Tongue (tissue), 2 donors: ENCODE measurements around the gene MYADM. TPM values are rescaled to one million over a fixed set of nuclear protein-coding genes. Genes with fewer than 3 reads are reported as not detected.
"Not testable (repeated sequence)": the region's sequence is repeated elsewhere in the genome, so short reads cannot be mapped to it uniquely, and the experiment has no call there.

Source experiments
- DNase-seq: peaks from one replicate; pipeline ENCODE4 v3.0.0-alpha.2; 2015
- total RNA-seq: library from RNA; depleted of rRNA; stranded (reverse); fragments of >200 nt; gene quantifications from one replicate; pipeline ENCODE4 v1.2.3, GENCODE V29; 2014

The MYADM gene, protein sequence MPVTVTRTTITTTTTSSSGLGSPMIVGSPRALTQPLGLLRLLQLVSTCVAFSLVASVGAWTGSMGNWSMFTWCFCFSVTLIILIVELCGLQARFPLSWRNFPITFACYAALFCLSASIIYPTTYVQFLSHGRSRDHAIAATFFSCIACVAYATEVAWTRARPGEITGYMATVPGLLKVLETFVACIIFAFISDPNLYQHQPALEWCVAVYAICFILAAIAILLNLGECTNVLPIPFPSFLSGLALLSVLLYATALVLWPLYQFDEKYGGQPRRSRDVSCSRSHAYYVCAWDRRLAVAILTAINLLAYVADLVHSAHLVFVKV
- 38.7 TPM for total RNA-seq

DNA sequence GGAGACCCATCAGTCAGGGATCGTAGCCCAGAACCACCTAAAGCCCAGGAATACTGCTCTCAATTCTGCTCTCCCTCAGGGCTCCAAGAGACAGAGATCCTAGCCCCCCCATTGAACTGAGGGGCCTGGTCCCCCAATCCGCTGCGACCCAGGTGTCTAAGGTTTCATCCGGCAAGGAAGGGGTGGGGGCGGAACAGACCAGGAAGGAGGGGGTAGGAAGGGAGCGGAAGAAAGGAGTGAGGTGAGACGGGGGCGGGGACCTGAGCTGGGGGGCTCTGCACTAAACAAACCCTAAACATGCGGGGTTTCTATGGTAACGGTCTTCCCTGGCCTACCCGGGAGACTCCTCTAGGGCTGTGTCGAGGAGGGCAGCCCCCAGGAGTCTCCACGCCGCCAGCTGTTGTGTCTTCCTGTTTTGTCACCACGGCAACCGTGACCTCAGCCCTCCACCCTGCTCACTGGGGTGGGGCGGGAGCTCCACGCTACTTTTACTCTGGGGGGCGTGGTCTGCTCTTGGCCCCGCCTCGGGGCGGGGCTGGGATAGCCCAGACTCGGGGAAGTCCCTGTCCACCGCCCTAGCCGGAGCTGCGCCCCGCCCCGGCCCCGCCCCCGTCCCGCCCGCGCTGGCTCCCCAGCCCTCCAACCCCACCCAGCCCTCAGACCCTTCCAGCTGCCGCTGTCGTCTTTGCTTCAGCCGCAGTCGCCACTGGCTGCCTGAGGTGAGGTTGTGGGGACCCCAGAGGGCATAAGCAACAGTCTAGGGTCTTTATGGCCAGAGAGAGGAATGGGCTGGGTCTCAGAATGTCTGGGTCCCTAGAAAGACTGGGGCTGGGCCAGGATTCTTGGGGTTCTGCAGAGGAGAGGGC lies at the start of gene MYADM:
TSS of gene MYADM (plus strand) at position 659 of the 866 bp plus-strand sequence. CDS start 5,647 bp downstream, outside the sequence.
- DNase-seq = peak; percentile 100

DNA sequence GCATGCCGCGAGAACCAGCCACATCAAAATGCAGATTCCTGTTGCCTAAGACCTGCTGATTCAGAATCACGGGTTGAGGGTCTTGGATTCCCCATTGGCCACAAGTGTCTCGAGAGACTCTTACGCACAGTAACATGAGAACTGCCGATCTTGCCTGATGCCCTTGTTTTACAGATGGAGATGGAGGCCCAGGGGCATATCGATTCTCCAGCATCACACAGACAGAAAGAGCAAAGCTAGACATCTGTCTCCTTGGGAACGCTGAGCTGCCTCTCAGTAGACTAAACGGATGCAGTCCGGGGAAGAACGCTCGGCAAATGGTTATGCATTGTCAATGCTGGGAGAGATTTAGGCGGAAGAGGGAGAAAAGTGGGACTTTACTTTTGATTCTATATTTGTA lies 48.9 kb upstream of the MYADM start:
- DNase-seq = no peak

DNA sequence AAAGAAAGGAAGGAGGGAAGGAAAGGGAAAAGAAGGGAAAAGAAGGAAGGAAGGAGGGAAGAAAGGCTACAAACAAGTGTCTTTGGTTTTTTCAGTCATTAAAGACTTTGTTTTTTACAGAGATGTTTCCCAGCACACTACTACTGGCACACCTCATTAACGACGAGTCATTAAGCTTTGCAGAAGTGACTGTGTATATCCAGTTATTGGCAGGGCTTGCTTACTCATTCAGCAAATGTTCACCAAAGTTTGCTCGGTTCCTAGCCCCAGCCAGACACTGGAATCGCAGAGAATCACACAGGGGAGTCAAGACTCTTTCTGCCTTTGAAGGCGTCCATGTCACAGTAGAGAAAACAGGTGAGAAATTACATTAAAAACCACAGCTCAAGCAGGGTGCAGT lies 47.8 kb upstream of the MYADM start:
- DNase-seq = no peak

DNA sequence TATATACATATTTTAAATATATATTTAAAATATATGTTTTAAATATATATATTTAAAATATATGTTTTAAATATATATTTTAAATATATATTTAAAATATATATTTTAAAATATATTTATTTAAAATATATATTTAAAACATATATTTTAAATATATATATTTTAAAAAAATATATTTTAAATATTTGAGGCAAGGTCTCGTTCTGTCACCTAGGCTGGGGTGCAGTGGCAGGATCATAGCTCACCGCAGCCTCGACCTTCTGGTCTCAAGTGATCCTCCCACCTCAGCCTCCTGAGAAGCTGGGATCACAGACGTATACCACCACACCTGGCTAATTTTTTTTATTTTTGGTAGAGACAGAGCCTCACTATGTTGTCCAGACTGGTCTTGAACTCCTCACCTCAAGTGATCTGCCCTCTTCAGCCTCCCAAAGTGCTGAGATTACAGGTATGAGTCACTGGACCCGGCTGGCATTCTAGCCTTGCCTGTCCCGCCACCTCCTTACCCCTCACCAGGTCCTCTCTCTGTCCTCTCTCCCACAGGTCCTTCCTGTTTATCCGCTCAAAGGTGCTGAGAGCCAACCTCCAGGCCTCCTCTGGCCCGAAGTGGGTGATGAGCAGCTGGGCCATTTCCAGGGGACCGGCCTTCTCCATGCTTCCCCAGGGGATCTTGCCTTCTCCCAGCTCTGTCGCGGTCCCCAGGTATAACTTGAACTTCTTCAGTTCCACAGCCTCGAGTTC lies 44.1 kb upstream of the MYADM start:
- no peak for DNase-seq

DNA sequence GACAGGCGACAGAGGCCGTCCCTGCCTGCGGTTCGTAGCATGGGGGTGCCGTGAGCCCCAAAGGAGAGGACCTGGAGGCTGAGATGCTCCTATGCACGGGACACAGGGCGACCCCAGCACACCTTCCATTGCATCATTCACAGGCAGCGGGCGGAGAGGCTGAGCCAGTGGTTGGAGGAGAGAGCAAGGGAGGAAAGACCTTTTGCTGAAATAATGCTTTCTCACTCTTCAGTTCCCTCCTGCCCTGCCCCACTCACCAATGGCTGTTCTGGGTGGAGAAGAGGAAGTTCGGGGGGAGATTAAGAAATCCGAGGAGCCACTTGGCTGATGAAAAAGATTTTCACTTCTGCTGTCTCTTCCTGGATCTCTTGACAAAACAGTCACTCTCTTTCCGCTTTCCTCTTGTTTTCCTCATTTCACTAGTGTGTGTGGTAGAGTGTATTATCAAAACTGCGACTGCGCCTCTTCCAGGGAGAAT lies 43.5 kb upstream of the MYADM start, which contains the start of gene NLRP12:
TSS of gene NLRP12 (minus strand) at position 181 of the 478 bp plus-strand sequence. CDS start at position 41, 140 bp downstream.
- peak; percentile 14 for DNase-seq

DNA sequence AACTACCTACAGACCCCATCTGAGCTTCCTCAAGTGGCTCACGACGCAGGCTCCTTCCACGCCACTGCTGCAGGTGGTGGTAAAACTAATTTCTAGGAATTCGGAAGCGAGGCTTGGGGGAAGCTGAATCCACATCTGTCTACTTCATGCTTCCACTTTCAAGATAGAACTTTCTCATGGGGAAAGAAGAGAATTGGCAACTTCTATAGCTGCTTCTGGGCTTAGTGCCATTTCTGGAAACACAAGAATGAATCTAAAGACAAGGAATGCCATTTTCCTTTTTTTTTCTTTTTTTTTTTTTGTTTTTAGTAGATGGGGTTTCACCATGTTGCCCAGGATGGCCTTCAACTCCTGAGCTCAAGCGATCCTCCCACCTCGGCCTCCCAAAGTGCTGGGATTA lies 40.8 kb upstream of the MYADM start:
- DNase-seq = peak; percentile 49

DNA sequence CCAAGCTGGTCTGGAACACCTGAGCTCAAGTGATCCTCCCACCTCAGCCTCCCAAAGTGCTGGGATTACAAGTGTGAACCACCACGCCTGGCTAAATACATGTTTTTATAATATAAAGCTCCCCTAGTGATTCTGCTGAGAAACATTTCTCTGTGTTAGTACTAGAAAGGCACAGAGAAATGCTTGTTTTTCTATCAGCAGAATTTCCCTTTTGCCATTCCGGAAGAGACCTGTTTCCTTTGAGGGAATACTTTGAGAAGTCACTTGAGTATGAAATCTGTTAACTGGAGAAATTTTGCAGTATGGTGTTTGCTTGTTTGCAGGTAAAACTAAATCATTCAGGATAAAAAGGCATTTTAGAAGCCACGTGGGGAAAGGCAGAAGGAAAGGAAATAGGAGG lies 39.2 kb upstream of the MYADM start:
- DNase-seq = no peak

DNA sequence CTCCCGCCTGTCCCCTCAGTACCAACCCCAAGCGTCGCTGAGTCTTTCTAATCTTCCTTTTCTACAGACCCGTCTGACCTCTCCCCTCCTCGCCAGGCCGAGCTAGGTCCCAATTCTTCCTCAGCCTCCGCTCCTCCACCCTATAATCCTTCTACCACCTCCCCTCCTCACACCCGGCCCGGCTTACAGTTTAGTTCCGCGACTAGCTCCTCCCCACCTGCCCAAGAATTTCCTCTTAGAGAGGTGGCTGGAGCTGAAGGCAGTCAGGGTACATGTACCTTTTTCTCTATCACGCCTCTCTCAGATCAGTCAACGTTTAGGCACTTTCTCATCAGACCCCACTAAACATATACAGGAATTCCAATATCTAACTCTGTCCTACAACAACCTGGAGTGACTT lies 34.8 kb upstream of the MYADM start:
- DNase-seq = not testable (repeated sequence)

DNA sequence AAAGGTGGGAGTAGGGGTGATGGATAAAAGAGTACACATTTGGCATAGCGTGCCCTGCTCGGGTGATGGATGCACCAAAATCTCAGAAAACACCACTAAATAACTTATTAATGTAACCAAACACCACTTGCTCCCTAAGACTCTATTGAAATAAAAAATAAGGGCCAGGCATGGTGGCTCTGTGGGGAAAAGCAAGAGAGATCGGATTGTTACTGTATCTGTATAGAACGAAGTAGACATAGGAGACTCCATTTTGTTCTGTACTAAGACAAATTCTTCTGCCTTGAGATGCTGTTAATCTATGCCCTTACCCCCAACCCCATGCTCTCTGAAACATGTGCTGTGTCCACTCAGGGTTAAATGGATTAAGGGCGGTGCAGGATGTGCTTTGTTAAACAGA lies 29.2 kb upstream of the MYADM start:
- not testable (repeated sequence) for DNase-seq

DNA sequence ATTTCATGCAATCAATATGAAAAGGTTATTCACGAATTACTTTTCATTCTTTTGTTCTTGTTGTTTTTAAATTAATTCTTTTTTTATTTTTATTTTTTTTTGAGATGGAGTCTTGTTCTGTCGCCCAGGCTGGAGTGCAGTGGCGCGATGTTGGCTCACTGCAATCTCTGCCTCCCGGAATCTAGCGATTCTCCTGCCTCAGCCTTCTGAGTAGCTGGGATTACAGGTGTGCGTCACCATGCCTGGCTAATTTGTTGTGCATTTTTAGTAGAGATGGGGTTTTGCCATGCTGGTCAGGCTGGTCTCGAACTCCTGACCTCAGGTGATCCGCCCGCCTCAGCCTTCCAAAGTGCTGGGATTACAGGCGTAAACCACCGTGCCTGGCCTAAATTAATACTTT lies 27.4 kb upstream of the MYADM start:
- DNase-seq = not testable (repeated sequence)

DNA sequence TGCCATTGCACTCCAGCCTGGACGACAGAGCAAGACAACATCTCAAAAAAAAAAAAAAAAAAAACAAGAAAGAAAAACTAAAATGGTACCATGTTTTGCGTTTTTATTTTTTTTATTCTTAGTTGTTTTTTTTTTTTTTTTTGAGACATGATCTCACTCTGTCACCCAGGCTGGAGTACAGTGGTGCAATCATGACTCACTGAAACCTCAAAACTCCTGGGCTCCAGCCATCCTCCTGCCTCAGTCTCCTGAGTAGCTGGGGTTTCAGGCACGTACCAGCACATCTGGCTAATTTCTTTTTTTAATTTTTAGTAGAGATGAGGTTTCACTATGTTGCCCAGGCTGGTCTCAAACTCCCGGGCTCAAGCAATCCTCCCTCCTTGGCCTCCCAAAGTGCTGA lies 26.8 kb upstream of the MYADM start:
- DNase-seq = not testable (repeated sequence)

DNA sequence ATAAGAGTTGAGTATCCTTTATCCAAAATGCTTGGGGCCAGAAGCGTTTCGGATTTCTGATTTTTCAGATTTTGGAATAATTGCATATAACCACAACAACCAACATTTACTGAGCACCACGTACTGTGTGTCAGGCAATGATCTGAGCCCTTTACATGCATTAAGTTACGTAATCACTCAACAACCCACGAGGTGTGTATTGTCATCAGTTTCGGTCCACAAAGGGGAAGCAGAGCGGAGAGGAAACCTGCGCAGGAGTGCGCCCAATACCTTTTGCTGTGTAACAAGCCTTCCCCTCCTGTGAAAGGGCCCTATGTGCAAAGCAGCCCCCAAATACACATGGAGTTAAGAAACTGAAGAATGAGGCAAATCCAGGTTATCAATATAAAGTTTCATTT lies 22.8 kb upstream of the MYADM start:
- no peak for DNase-seq

DNA sequence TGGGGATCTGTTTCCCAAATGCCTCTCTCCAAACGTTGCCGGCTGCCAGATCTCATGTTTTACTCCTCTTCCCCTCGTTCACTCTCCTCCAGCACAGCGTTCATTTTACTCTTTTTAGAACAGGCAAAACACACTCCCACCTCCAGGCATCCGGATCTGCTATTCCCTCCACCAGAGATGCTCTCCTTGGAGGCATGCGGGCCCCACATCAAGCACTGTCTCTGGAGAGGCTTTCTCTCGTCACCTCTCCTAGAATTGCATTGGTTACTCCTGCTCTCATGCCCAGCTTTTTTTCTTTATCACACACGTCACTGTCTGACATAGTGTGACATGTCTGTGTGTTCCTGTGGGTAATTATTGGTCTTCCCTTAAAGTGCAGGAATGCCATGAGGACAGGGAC lies 20.1 kb upstream of the MYADM start:
- no peak for DNase-seq

DNA sequence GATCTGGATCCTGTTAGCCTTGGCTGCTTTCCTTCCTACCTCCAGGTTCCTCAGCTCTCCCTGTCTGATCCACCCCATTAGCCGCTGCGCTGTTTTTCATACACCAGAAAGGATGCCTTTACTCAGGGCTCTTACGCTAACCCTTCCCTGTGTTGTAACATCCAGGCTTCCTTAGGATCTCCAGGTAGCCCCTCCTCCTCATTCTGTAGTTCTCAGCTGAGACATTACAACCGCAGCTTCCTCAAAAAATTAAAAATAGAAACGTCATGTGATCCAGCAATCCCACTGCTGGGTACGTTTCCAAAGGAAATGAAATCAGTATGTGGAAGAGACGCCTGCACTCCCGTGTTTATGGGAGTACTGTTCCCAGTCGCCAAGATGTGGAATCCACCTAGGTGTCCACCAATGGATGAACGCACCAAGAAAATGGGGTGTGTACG lies 18.4 kb upstream of the MYADM start:
- DNase-seq = peak; percentile 65

DNA sequence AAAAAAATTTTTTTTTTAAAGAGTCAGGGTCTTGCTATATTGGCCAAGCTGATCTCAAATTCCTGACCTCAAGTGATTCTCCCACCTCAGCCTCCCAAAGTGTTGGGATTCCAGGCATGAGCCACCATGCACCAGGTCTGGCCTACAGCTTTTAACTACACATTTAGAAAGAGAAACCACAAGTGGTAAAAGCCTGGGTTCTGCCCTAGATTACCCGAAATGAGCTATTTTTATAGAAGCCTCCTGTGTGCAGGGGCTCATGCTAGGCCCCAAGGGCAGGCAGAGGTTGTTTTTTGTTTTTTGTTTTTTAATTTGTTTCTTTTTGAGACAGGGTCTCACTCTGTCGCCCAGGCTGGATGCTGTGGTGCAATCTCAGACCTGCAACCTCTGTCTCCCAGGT lies 14.0 kb upstream of the MYADM start:
- DNase-seq = no peak

DNA sequence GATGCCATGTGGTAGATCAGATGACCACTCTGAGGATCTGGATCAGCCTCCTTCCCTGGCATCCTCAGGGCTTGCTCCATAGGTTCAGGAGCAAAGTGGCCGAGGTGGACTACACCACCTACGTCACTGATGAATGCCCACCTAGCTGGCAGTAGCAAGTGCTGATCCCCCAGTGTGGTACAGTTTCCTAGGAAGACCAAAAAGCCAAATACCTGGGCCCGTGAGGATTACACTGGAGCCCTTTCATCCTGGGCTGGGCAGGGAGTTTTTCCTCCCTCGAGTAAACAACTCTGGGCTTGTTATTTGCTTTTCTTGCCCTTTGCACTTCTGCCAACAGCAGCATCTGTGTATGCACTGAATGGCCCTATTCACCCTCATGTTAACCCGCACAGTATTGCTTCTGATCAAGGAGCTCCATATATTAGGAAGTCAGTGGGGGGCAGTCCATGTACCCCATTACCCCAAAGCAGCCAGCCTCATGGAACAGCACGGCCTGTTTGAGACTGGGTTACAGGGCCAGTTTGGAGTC lies 3.3 kb upstream of the MYADM start:
- DNase-seq = no peak

DNA sequence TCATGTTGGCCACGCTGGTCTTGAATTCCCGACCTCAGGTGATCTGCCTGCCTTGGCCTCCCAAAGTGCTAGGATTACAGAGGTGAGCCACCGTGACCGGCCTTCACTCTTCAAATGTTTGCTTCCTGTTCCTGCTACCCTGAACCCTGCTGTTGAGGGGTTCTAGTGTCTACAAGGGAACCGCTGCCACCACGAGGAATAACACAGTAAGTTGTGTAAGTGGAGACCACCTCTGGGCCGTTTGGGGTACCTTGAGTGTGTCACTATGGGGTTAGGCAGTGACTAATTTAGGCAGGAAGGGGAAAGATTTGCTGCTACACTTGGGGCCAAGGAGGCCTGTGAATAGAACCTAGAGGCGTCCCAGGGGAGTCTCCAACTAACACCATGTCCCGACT lies 2.2 kb upstream of the MYADM start:
- no peak for DNase-seq

DNA sequence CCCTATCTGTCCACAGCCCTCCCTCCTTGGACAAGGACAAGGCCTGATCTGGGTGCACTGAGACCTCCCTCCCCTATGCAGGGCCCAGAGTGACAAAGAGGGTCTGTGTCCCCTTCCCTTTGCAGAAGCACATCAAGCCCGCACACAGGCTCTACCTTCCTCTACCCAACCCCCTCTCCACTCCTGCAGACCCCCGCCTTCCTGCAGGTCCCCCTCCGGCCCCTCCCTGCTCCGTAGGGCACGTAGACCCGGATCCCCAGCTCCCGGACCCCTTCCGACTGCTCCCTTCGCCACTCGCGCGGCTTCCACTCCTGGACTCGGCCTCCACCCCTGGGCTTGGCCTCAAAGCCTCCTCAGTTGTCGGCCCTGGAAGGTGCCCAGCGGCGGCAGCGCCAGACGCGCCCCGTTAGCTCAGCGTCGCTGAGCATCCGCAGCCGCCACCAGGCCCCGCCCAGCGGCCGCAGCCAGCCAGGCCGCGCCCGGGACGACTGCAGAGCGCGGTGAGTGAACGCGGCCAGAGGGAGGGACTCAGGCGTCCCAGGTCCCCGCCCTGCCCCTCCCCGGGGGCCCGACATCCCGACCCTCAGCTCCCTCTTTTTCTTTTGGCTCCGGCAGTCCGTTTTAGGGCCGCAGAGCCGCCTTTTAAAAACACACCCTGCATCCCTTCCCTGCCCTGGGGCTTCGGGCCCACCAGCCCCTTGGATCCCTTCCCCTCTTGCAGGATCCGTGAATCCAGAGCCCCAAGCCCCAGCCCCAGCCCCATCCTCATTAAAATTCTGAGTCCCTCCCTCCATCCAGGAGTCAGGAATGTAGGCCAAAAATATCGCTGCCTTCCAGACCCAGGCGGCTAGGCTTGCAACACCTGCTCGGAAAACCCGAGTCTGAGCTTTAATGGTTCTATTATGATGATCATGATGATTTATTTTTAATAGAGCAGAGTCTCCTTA lies 1.5 kb upstream of the MYADM start:
- DNase-seq = peak; percentile 93

DNA sequence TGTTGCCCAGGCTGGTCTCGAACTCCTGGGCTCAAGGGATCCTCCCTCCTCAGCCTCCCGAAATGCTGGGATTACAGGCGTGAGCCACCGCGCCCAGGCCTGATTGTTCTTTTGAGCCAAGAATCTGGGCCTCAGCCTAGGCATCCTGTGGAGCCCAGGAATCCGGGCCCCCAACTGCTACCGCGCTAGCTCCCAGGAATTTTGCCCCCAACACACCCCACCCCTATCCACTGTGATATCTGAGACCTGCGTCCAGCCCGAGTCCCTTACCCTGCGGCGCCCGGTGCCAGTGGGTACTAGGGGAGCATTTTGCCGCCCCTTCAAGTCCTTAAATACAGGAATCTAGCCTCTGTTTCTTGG lies 838 bp upstream of the MYADM start:
- DNase-seq = no peak

DNA sequence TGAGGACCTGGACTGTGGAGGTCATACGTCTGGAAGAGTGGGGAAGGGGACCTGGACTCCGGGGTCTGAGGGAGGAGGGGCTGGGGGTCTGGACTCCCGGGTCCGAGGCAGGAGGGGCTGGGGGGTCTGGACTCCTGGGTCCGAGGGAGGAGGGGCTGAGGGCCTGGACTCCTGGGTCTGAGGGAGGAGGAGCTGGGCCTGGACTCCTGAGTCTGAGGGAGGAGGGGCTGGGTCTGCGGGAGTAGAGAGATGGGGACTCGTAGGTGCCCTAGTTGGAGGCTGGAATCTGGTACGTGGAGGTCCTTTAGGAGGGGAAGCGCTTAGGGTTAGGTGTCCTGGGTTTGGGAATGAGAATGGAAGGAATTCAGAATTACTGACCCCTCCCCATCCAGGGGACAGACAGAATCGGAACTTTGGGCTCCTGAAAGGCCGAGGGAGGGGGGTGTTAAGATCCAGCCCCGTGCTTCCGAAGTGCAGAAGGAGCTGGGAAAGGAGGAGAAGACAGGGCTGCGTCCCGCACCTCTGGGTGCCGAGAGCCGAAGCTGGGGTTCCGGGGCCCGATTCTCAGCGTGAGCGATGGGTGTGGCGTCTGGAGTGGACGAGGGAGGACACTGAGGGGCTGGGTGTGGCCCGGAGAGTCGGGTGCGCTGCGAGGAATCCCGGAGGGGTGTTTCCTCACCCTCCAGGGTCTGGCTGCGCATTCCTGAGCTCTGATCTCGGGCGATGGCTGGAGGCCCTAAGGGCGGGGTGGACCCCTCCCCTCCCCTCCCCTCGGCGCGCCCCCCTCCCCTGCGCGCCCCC lies 608 bp downstream of the MYADM start:
- peak; percentile 74 for DNase-seq
